Measurements from ENCODE around the gene PCDHA10.

The PCDHA10 gene

GRCh38 chr5:140916325-140916724, 60.6 kb downstream of the PCDHA10 start:
- Histone ChIP-seq H3K4me2 (ENCODE audit: low read depth, low read length) (no peak overlapping the region), H2AFZ (ENCODE audit: low read length) (no peak overlapping the region), H3F3A (ENCODE audit: insufficient read depth, low read length) (no peaks in the 10 kb centered on the region), H3K4me1 (ENCODE audit: low read length) (no peaks in the 10 kb centered on the region), H3K9me3 (replicated peaks; ENCODE audit: insufficient read depth, low read length) (no peaks in the 10 kb centered on the region), H3K27me3 (replicated peaks; ENCODE audit: insufficient read depth, low read length) (no peaks in the 10 kb centered on the region), H3K9ac (ENCODE audit: low read length) (no peak overlapping the region), H3K79me2 (ENCODE audit: low read length) (no peaks in the 10 kb centered on the region), H4K20me1 (ENCODE audit: insufficient read depth, low read length) (no peaks in the 10 kb centered on the region), H3K27ac (ENCODE audit: low read length) (no peak overlapping the region), H3K36me3 (replicated peaks; ENCODE audit: insufficient read depth, low read length) (no peaks in the 10 kb centered on the region), H3K4me3 (ENCODE audit: low read length) (no peak overlapping the region), H3K9me2 (replicated peaks; ENCODE audit: insufficient read depth, low read length) (no peaks in the 10 kb centered on the region)
- TF ChIP-seq EZH2phosphoT487 (IDR thresholded peaks at IDR 0.05; ENCODE audit: low read length) (no peak), EZH2 (optimal IDR thresholded peaks at IDR 0.05; ENCODE audit: low read depth, low read length) (no peak), CTCF (IDR thresholded peaks at IDR 0.05; ENCODE audit: low read length) (no peak)
- no peak for DNase-seq

Measured in MM.1S (cell line).